IPS-18a (cell line): ENCODE data around the gene PCNX3.
"Not testable (repeated sequence)": the region's sequence is repeated elsewhere in the genome, so short reads cannot be mapped to it uniquely, and the experiment has no call there.

ENCODE experiments used
- H3K27ac ChIP-seq: one replicate; pipeline ENCODE4 v1.5.1; 2013; ENCODE audit warnings: low read length
- H3K27me3 ChIP-seq: one replicate; pipeline ENCODE4 v1.6.1; 2013; ENCODE audit warnings: mild to moderate bottlenecking, low read length; ENCODE audit not compliant: control insufficient read depth, insufficient read depth
- H3K36me3 ChIP-seq: one replicate; pipeline ENCODE4 v1.6.1; 2013; ENCODE audit warnings: low read depth, low read length; ENCODE audit not compliant: control insufficient read depth
- H3K4me1 ChIP-seq: one replicate; pipeline ENCODE4 v1.6.1; 2013; ENCODE audit warnings: low read depth, low read length; ENCODE audit not compliant: control insufficient read depth
- H3K4me3 ChIP-seq: one replicate; pipeline ENCODE4 v1.5.1; 2013; ENCODE audit warnings: low read length
- H3K9ac ChIP-seq: one replicate; pipeline ENCODE4 v1.6.1; 2013; ENCODE audit warnings: mild to moderate bottlenecking, low read length, moderate library complexity
- H3K9me3 ChIP-seq: one replicate; pipeline ENCODE4 v1.6.1; 2013; ENCODE audit warnings: low read depth, low read length; ENCODE audit not compliant: control insufficient read depth

PCNX3 gene

GRCh38 chr11:65658174-65659021 is 42.8 kb downstream of the PCNX3 start:
- no peak overlapping the region for H3K4me3 ChIP-seq
- peaks cover 52% of the 10 kb centered on the region for H3K36me3 ChIP-seq
- no peaks in the 10 kb centered on the region for H3K9me3 ChIP-seq
- no peak overlapping the region for H3K9ac ChIP-seq
- H3K27me3 ChIP-seq = no peaks in the 10 kb centered on the region
- no peak overlapping the region for H3K27ac ChIP-seq
- peaks cover under 1% of the 10 kb centered on the region for H3K4me1 ChIP-seq

- H3K4me1 ChIP-seq = no peaks in the 10 kb centered on the region
- no peak overlapping the region for H3K9ac ChIP-seq
- peaks cover 49% of the 10 kb centered on the region for H3K36me3 ChIP-seq
- H3K4me3 ChIP-seq = no peak overlapping the region
- H3K27me3 ChIP-seq = no peaks in the 10 kb centered on the region
- H3K9me3 ChIP-seq = no peaks in the 10 kb centered on the region
- H3K27ac ChIP-seq = no peak overlapping the region
Observed at GRCh38 chr11:65660038-65660437, 44.5 kb downstream of the PCNX3 start.

DNA sequence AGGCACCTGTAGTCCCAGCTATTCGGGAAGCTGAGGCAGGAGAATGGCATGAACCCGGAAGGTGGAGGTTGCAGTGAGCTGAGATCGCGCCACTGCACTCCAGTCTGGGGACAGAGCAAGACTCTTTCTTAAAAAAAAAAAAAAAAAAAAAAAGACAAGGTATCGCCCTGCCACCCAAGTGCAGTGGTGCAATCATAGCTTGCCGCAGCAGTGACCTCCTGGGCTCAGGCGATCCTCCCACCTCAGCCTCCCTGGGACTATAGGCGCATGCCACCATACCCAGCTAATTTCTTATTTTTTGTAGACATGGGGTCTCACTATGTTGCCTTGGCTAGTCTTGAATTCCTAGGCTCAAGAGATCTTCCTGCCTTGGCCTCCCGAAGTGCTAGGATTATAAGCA is 45.3 kb downstream of the PCNX3 start:
- not testable (repeated sequence) for H3K27ac ChIP-seq, H3K9me3 ChIP-seq, H3K4me3 ChIP-seq, H3K9ac ChIP-seq, H3K4me1 ChIP-seq, H3K27me3 ChIP-seq
- H3K36me3 ChIP-seq = peaks cover 40% of the 10 kb centered on the region

DNA sequence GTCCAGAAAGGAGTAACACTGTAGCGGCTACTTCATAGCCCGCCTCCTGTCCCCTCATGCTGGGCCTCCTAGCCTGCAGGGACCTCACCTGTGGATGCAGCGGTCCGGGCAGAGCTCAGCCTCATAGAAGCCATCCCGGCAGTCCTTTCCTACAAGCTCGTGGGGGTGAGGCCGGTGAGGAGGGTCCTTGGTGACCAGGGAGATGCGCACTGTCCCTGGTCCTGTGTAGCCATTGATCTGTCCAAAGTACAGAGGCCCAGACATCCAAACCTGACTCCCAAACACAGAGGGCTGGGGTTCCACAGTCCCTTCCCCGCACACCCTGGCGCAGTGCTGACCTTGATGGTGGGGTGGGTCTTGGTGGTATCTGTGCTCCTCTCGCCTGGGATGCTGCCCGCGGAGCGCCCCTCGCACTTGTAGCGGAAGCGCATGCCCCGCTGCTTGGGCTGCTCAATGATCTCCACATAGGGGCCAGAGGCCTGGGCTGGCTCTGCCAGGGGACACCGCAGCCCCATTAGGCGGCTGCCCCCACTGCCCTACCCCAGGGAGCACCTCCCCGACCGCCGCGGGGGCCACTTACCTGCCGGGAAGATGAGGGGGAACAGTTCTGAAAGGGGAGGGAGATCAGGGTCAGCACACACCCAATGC is 46.1 kb downstream of the PCNX3 start:
- H3K27me3 ChIP-seq = no peaks in the 10 kb centered on the region
- no peaks in the 10 kb centered on the region for H3K4me1 ChIP-seq
- H3K36me3 ChIP-seq = peaks cover 39% of the 10 kb centered on the region
- H3K9ac ChIP-seq = peak overlapping the region; percentile 57
- no peaks in the 10 kb centered on the region for H3K9me3 ChIP-seq
- H3K27ac ChIP-seq = no peak overlapping the region
- H3K4me3 ChIP-seq = peak overlapping the region; percentile 94

- peak overlapping the region; percentile 94 for H3K4me3 ChIP-seq
Observed at GRCh38 chr11:65662247-65662798, 46.7 kb downstream of the PCNX3 start.

GRCh38 chr11:65662799-65663638 is 47.4 kb downstream of the PCNX3 start, which contains the start of gene RELA:
Gene RELA (minus strand): TSS chr11:65662916. CDS start chr11:65662832, 84 bp downstream.
- peak within 1 kb of the TSS; percentile 94 for H3K4me3 ChIP-seq
- H3K27ac ChIP-seq = peak within 1 kb of the TSS; percentile 59

More at GRCh38 chr11:65662247-65662798, 46.7 kb downstream of the PCNX3 start:
- no peak overlapping the region for H3K27ac ChIP-seq
- H3K36me3 ChIP-seq = peaks cover 35% of the 10 kb centered on the region
- H3K9me3 ChIP-seq = no peaks in the 10 kb centered on the region
- no peaks in the 10 kb centered on the region for H3K27me3 ChIP-seq
- H3K9ac ChIP-seq = peak overlapping the region; percentile 57
- H3K4me1 ChIP-seq = no peaks in the 10 kb centered on the region

DNA sequence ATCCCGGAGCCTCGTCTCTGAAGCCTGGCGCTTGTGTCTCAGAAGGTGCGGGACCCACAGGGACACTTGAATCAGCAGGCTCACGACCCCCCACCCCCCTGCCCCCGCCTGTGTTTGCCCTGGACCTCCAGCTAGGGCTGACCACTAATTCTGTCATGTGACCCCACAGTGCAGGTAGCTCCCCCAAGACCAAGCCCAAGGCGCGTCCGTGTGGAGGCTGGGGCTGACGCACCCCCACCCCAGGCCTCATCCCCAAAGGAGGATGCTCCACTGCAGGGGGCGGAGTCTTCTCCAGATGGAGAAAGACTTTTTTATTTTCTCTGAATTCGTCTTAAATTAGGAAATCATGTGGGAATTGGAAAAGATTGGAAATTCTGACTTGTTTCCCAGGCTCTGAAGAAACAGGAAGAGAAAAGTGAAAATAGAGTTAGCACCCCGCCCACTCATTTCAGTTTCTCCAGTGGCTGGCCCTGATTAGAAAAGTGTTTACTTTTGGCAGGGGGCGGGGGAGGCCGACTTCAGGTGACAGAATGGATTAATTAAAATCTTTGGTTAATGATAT is 48.1 kb downstream of the PCNX3 start:
- H3K27ac ChIP-seq = peak overlapping the region; percentile 59
- H3K4me3 ChIP-seq = peak overlapping the region; percentile 94
- H3K9ac ChIP-seq = peak overlapping the region; percentile 68
- H3K9me3 ChIP-seq = no peaks in the 10 kb centered on the region
- H3K27me3 ChIP-seq = no peaks in the 10 kb centered on the region
- no peaks in the 10 kb centered on the region for H3K4me1 ChIP-seq
- peaks cover 21% of the 10 kb centered on the region for H3K36me3 ChIP-seq

More at GRCh38 chr11:65662799-65663638, 47.4 kb downstream of the PCNX3 start, which contains the start of gene RELA:
- Histone ChIP-seq H3K27me3 (no peaks in the 10 kb centered on the region), H3K9ac (peak within 1 kb of the TSS; percentile 68), H3K4me1 (no peaks in the 10 kb centered on the region), H3K9me3 (no peaks in the 10 kb centered on the region), H3K36me3 (peaks cover 28% of the 10 kb centered on the region)

GRCh38 chr11:65672180-65672860 is 56.7 kb downstream of the PCNX3 start:
- Histone ChIP-seq H3K27ac (no peak overlapping the region), H3K36me3 (no peaks in the 10 kb centered on the region), H3K9ac (no peak overlapping the region), H3K4me1 (no peaks in the 10 kb centered on the region), H3K27me3 (no peaks in the 10 kb centered on the region), H3K9me3 (no peaks in the 10 kb centered on the region), H3K4me3 (no peak overlapping the region)

- Histone ChIP-seq H3K9ac (no peak overlapping the region), H3K27me3 (no peaks in the 10 kb centered on the region), H3K4me1 (no peaks in the 10 kb centered on the region), H3K4me3 (no peak overlapping the region), H3K9me3 (no peaks in the 10 kb centered on the region), H3K27ac (no peak overlapping the region), H3K36me3 (no peaks in the 10 kb centered on the region)
Observed at GRCh38 chr11:65672982-65673381, 57.4 kb downstream of the PCNX3 start.

DNA sequence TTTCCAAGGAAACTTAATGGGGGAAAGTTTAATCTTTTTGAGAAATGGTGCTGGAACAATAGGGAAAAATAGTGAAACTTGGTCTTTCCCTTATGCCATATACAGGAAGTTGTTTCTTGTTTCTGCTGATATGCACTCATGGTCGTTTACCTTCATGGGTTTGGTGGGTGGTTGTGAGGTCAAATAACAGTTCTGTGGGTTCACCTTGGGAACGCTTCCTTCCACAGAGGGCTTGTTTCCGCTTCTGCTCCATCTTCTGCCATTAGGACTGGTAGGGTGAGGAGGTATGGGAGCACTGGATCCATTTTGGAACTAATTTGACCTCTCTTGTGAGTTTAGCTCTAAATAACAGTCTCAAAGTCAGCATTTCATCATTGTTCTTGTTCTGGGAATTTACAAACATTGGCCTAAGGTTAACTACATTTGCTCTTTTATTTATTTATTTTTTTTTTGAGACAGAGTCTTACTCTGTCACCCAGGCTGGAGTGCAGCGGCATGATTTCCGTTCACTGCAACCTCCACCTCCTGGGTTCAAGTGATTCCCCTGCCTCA is 64.7 kb downstream of the PCNX3 start:
- H3K9me3 ChIP-seq = no peaks in the 10 kb centered on the region
- H3K4me3 ChIP-seq = no peak overlapping the region
- no peak overlapping the region for H3K27ac ChIP-seq
- no peaks in the 10 kb centered on the region for H3K36me3 ChIP-seq
- no peaks in the 10 kb centered on the region for H3K4me1 ChIP-seq
- H3K27me3 ChIP-seq = no peaks in the 10 kb centered on the region
- H3K9ac ChIP-seq = no peak overlapping the region
